GM19240 (cell line): ENCODE results near the gene NMNAT3.
"Not testable (repeated sequence)": the region's sequence is repeated elsewhere in the genome, so short reads cannot be mapped to it uniquely, and the experiment has no call there.

Source experiments
- DNase-seq: peaks from one replicate; pipeline ENCODE4 v3.0.0; 2011; ENCODE audit warnings: low spot score; ENCODE audit not compliant: insufficient read length

The NMNAT3 gene

GRCh38 chr3:139583651-139584050 is 94.1 kb downstream of the NMNAT3 start:
- DNase-seq = not testable (repeated sequence)

DNA sequence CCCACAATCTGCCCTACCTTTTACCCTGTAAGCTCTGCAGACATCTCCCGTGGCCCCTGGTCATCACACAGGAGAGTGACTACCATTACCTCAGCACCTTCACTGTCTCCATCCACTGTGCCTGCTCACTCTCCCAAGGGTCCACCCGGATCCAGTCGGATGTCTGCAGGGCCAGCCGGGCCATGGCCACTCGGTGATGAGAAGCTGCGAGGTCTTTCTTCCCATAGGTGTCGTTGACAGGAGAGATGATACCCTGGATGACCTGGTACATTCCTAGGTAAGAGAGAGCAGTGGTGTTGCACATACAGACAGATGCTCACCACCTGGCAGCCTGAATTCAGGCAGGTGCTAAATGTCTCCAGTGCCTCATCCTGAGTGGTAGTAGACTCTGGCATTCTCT is 99.0 kb downstream of the NMNAT3 start:
- no peak for DNase-seq

- no peak for DNase-seq
Observed at GRCh38 chr3:139577909-139578308, 99.9 kb downstream of the NMNAT3 start.

- DNase-seq = no peak
Observed at GRCh38 chr3:139577346-139577745, 100.4 kb downstream of the NMNAT3 start.

- no peak for DNase-seq
Observed at GRCh38 chr3:139574026-139574947, 103.5 kb downstream of the NMNAT3 start.

GRCh38 chr3:139572847-139573672 is 104.7 kb downstream of the NMNAT3 start:
- no peak for DNase-seq

DNA sequence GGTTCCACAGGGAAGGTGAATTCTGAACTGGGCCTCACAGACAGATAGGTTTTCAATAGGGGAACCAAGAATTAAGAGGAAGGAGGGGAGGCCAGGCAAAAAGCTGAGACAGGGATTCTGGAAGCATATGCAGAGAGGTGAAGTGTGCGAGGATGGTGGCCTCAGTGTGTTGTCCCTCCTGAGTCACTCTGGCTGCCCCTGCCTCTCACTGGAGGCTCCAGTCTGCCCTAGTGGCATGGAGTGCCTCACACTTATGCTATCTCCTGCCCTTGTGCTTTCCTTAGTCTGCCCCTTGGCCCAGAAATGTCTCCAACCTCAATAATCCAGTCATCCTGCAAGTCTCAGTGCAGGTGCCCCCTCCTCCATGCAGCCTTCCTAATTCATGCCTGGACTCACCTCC is 106.1 kb downstream of the NMNAT3 start:
- no peak for DNase-seq

DNA sequence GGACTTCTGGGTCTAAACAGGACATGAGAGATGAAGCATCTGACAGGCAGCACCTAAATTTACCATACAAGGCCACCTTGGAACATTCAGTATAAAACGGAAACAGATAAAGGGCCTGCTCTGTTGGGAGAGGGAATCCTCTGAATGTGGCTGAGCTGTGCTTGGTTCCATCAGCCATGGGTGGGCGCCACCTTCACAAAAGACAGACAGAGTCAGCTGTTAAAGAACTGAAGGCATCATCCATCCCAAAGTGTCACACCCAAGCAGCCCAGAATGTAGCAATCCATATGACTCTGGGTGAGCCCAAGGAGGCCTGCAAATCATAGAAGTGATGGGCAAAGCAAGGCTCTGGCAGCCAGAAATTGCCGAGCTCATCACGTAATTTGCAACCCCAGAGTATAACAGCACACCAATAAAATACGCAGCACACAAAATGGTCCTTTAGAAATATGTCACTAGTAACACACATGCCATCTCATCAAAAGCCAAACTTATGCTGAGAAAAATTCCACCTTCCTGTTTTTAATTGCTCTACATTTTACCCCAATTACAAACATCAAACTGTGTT is 113.4 kb downstream of the NMNAT3 start:
- no peak for DNase-seq

GRCh38 chr3:139561959-139562676 is 115.7 kb downstream of the NMNAT3 start:
- no peak for DNase-seq

- DNase-seq = no peak
Observed at GRCh38 chr3:139561255-139561817, 116.4 kb downstream of the NMNAT3 start.

DNA sequence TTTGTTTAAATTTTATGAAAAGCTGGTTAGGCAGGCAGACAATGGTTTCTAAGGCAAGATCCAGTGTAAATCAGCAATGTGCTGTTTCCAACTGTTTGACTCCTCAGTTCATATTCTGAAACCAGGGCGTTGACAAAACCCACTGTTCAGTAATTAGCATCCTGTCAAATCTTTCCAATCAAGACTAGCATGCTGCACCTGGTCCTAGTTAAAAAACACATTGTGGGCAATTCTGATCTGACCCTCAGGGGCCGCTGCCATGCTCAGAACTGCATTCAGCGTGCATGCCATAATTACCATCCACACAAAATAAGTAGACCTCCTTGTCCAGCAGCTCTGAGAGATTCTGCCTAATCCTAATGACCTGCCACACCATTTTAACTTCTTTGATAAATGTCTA is 117.4 kb downstream of the NMNAT3 start:
- no peak for DNase-seq

DNA sequence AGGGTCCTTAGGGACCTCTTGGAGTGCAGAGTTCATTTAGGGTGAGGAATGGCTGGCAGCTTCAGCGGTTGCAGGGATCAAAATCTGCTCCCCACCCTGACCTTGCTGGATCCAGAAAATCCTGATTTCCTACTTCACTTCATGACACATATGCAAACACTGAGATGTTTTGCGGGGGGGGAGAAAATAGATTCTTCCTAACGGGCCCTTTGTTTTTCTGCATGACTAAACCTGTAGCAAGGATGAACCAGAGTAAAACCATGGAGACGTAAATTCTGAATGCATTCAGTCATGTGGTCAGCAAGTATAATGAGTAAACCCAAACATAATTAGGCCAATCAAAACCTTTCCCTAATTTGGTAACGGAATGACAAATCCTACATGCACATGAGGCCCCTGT is 118.2 kb downstream of the NMNAT3 start:
- no peak for DNase-seq

DNA sequence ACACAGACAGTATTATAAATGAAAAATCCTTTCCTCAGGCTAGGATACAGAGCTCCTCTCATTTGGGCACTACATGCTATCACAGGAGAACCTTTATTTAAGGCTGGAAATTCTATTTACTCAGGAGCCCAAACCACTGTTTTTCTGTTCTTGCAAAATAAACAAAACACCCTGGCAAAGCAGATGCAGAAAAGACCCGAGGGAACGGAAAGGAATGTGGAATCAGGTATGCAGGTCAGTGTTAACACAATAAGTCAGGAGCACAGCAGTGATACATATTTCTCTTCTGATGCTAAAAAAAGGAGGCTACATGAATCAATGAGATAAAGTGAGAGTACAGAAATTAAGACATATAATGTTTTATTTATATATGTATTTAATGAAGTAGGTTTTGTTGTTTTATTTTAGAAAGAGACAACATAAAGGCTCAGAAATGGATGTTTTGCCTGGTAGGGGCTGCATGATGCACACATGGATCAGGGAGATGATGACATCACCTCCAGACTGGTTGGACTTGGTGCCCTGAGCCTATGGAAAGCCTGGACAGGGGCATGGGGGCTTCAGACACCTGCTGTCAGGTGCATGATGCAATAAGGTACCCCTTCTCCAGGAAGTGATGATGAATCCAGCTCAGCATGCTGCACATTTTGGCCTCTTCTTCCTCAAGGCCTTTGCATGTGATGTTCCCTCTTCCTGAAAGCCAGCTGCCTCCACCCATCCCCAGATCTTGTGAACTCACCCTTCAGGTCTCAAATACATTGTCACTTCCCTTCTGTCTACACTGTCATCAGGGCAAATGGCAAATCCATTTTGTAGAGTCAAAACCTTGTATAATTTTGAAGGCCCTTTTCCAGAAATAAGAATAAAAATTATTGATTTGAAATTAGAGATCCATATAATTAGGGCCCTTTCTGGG is 119.2 kb downstream of the NMNAT3 start:
- no peak for DNase-seq

- DNase-seq = no peak
Observed at GRCh38 chr3:139557041-139557440, 120.7 kb downstream of the NMNAT3 start.

- DNase-seq = no peak
Observed at GRCh38 chr3:139555249-139555648, 122.5 kb downstream of the NMNAT3 start.

- no peak for DNase-seq
Observed at GRCh38 chr3:139554628-139555027, 123.1 kb downstream of the NMNAT3 start.

DNA sequence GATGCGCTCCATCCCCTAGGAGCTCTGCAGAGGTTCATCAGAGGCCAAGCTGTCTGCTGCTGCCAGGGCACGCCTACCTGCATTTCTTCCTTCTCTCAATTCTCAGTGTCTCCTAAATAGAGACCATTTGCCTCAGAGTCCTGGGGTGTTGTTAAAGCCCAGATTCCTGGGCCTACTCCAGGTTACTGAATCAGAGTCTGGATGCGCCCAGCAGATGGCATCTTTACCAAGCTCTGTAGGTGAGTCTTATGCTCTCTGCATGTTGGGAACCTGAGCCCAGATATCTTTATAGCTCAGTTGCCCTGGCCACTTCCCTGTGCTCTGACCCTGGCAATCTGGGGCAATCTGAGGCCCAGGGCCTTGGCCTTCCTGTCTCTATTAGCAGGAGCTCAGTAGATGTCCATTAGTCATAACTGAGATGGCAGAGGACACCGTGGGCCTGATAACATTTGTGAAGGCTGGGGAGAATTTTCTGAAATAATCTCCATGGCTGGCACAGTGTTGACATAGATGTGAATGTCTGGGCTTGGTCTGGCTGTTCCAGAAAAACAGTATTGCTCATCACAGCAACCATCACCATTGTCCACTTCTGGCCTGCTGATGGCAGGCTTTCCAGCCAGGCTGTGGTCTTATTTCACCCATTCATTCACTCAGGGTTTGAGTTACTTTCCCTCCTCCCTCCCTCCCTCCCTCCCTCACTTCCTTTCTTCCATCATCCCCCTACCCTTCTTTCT is 125.0 kb downstream of the NMNAT3 start:
- no peak for DNase-seq

DNA sequence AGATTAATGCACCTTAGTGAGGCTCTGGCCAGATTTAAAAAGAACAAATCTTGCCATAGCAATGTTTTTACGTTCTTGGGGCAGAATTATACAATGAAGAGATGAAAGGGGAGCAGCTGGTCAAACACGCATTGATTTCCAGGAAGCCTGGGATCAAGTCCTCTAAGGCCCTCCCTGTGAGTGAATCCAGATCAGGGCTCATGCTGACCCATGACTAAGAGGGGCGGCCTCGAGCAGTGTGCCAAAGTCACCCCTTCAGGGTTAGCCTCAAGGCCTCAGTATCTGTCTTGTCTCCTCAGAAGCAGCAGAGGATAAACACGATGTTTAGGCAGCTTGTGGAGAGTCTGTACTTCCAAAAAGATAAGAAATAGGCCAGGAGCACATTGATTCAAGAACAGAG is 129.0 kb downstream of the NMNAT3 start:
- no peak for DNase-seq

GRCh38 chr3:139547666-139548065 is 130.1 kb downstream of the NMNAT3 start:
- DNase-seq = no peak
